HG03103 (cell line): ENCODE data around the gene C8G.

Experiments used
- ATAC-seq: cut with Tn5 transposase; IDR thresholded peaks from one replicate; pipeline ENCODE4 v1.9.1; 2021; ENCODE audit warnings: low read depth; ENCODE audit not compliant: unreplicated experiment

C8G gene

GRCh38 chr9:136952321-136952850, 7.3 kb downstream of the C8G start:
- no peak for ATAC-seq

GRCh38 chr9:136952876-136953770, 8.1 kb downstream of the C8G start:
- no peak for ATAC-seq

DNA sequence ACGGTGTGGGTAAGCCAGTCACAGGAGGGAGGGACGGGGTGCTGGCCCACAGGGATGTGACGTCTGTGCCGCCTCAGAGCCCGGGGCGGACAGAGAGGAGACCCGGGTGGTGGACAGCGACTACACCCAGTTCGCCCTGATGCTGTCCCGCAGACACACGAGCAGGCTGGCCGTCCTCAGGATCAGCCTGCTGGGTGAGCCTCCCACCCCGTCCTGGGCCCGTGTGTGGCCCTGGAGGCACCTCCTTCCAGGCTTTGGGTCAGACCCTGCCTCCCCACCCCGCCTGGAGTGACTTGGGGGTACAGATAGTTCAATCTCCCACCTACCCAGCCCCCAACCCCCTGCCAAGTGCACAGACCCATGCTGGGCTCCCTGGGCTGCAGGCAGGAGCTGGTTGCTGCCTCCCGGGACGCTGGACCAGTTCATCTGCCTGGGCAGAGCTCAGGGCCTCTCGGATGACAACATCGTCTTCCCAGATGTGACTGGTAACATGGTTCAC, 8.8 kb downstream of the C8G start:
- ATAC-seq = no peak

- ATAC-seq = no peak
Measured at GRCh38 chr9:136954270-136955083, 9.4 kb downstream of the C8G start.

DNA sequence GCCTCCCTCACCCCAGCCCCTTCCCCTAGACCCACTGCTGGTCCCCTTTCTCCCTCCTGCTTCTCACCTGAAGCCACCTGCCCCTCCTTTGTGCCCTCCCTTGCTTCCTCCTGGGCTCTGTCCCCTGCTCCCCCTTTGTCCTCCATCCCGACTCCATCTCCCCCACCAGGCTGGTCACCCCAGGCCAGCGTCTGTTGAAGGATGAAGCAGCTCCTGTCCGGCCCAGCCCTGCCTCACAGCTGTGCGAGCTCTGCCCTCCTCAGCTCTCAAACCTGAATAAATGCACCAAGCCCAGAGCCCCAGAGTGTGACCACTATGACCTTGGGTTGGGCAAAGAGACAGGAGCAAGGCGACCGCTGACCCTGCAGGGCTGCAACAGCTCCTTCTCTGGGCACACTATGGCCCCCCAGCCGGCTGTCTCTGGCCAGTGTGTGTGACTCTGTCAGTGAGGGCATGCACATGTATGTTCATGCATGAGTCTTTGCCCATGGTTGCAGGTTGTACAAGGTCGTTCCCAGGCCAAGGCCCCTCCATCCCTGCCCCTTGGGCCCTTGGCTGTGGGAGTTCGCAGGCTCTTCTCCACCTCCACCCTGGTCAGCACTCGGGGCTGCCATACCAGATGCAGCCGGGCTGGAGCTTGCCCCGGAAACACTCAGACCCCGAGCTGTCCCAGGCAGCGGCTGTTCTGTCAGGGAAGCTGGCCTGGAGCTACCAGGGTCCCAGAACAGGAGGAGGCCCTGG, 10.3 kb downstream of the C8G start:
- no peak for ATAC-seq

GRCh38 chr9:136955943-136956335, 10.9 kb downstream of the C8G start:
- no peak for ATAC-seq

DNA sequence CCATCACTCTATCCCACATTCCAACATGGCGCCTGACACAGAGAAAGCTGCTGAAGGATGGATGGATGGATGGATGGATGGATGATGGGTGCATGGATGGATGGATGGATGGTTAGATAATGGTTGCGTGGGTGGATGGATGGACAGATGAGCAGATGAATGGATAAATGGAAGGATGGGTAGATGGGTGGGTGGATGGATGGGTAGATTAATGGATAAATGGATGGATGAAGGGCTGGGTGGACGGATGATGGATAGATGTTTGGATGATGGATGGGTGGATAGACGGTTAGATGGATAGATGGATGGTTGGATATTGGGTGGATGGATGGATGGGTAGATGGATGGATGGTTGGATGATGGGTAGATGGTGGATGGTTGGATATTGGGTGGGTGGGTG, 11.6 kb downstream of the C8G start:
- no peak for ATAC-seq

DNA sequence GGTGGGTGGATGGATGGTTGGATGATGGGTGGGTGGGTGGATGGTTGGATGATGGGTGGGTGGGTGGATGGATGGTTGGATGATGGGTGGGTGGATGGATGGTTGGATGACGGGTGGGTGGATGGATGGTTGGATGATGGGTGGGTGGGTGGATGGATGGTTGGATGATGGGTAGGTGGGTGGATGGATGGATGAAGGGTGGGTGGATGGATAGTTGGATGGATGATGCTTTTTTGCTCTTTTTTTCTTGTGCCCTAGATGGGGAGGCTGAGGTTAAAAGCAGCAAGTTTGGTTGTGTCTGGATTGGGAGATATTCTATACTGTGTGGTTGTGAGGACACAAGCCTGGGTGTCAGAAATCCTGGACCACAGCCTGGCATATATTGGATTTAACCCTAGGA, 12.4 kb downstream of the C8G start:
- ATAC-seq = no peak

DNA sequence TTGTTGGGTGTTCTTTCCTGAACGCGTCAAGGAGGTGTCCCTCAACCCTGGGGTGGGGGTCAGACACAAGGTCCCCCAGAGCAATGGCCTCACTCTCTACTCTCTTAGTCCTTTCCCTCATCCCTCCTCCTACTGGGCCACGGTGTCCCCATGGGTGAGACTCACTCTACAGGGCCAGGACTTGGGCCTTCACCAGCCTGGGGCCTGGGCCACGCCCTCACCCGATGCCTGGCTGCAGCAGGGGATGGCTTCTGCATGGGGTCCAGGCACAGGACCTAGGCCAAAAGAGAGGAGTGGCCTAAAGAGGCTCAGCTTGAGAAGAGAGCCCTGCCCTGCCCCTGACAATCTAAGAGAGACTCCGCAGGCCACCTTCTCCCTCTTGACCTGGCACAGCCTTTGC, 12.9 kb downstream of the C8G start:
- no peak for ATAC-seq

DNA sequence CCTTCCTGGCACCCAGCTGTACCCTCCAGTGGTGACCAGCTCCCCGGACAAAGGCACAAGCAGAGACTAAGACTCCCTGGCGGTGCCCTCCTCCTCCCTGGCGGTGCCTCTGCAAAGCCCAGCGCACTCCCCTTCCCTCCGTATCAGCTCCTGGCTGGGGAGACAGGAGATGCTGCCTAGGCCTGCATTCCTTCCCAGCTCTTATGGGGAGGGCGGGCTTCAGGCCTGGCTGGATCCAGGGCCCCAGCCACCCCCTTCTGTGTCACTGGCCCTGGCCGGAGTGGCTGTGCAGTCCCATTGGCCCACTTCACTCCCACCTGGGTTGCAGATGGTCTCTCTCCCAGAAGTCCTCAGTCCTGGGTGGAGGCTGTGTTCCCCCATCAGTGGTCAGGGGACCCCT, 13.4 kb downstream of the C8G start:
- no peak for ATAC-seq

- ATAC-seq = no peak
Measured at GRCh38 chr9:136958898-136959850, 14.1 kb downstream of the C8G start.

GRCh38 chr9:136960212-136960937, 15.3 kb downstream of the C8G start:
- no peak for ATAC-seq

GRCh38 chr9:136960938-136961275, 15.9 kb downstream of the C8G start:
- ATAC-seq = no peak

GRCh38 chr9:136961279-136962065, 16.4 kb downstream of the C8G start:
- ATAC-seq = no peak

DNA sequence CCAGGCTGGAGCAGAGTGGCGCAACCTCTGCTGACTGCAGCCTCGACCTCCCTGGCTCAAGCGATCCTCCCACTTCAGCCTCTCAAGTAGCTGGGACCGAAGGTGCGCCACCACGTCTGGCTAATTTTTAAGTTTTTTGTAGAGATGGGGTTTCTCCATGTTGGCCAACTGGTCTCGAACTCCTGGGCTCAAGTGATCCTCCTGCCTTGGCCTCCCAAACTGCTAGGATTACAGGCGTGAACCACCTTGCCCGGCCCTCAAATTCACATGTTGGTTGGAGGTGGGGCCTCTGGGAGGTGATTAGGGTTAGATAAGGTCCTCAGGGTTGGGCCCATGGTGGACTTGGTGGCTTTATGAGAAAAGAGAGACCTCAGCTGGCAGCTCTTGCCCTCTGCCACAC, 17.1 kb downstream of the C8G start:
- ATAC-seq = no peak

DNA sequence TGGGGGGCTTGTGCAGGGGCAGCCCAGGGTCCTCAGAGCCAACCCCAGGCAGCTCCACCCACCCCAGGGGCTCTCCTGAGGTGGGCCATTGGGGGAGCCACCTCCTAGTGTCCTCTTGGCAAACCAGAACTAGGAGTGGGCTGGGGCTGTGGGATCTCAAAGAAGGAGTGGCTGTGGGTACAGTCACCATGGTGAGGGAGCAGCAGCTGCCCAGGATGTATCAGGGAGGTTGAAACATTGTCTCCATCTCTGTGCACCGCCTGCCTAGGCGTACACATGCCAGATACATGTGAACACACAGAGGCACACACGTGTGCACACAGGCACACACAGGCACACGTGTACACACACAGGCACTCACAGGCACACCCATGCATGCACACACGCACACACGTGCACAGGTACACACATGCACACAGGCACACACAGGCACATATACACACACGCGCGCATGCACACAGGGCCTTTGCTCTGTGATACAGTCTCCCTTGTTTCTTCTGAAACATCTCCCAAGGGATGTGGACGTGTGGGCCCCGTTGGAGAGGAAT, 17.7 kb downstream of the C8G start:
- no peak for ATAC-seq

- no peak for ATAC-seq
Measured at GRCh38 chr9:136963341-136963740, 18.3 kb downstream of the C8G start.

- ATAC-seq = no peak
Measured at GRCh38 chr9:136963751-136964150, 18.7 kb downstream of the C8G start.
